K562 (cell line): ENCODE results near the gene ROBO1. TPM values are rescaled to one million over a fixed set of nuclear protein-coding genes. Genes with fewer than 3 reads are reported as not detected.

Source experiments
- microRNA-seq: library from miRNA; unstranded; fragments of <30 nt; microRNA quantifications from one replicate; pipeline ENCODE4, GENCODE V29; 2018; ENCODE audit warnings: borderline microRNAs expressed
- polyA plus RNA-seq, 8 experiments: library from polyadenylated mRNA; depleted of rRNA in 4 of 8; stranded (reverse) in 5 of 8; unstranded in 3 of 8; fragments of >200 nt; fragmentation: Nextera tagmentation in 2 of 8; fragmentation: Illumina TruSeq in 1 of 8; extraction: Ambion mirVana in 2 of 8; extraction: Trizol in 1 of 8; gene quantifications; 2 replicates each; pipeline versions ENCODE4 v1.2.1 to v1.2.3, GENCODE V29; 2011 to 2014; ENCODE audit warnings: inconsistent platforms in 1 of 8, missing spikeins in 1 of 8
- small RNA-seq: library from RNA; depleted of rRNA; stranded (forward); fragments of <200 nt; gene quantifications from one replicate; pipeline ENCODE3, GENCODE V24; 2014
- total RNA-seq, 7 experiments: library from RNA; depleted of rRNA in 6 of 7; stranded (reverse); fragments of >200 nt in 6 of 7; fragmentation: Illumina TruSeq in 2 of 7; extraction: Trizol in 2 of 7; gene quantifications; 2 replicates each; pipeline versions ENCODE4 v1.2.1 to v1.2.3, GENCODE V29; 2011 to 2021; ENCODE audit warnings: low replicate concordance in 1 of 7

Gene ROBO1
- total and polyA plus RNA-seq, 9 of the 15 experiments (the other 6 are each of a cell fraction or from before 2014, with no cell fraction given), result 0.01 to 0.53 (median 0.17) TPM; not detected in 5

Small RNAs within 50 kb of the gene (microRNA-seq; reads per million reads assigned to microRNA genes)
- not detected for gene MIR3923

Small RNAs within 50 kb of the gene (small RNA-seq; reads per million reads assigned to genes)
- gene MIR3923, result not detected
- not detected for gene RN7SL751P
